Central memory CD4-positive, alpha-beta T cell (primary cell): ENCODE data around the gene GPATCH8.
"Not testable (repeated sequence)": the region's sequence is repeated elsewhere in the genome, so short reads cannot be mapped to it uniquely, and the experiment has no call there.

Experiments
- DNase-seq: peaks from one replicate; pipeline ENCODE4 v3.0.0; 2022

The GPATCH8 gene

GRCh38 chr17:44394112-44394511, 109.1 kb downstream of the GPATCH8 start:
- not testable (repeated sequence) for DNase-seq

- no peak for DNase-seq
These were observed 112.8 kb downstream of the GPATCH8 start for GRCh38 chr17:44390250-44390870.

GRCh38 chr17:44389723-44390202, 113.4 kb downstream of the GPATCH8 start:
- DNase-seq = no peak

- DNase-seq = no peak
These were observed 113.9 kb downstream of the GPATCH8 start, which contains the start of gene ITGA2B for GRCh38 chr17:44389281-44389680. ITGA2B (minus strand) TSS chr17:44389649; CDS start chr17:44389473, 176 bp downstream.

- DNase-seq = no peak
These were observed 115.4 kb downstream of the GPATCH8 start for GRCh38 chr17:44387804-44388203.

GRCh38 chr17:44386182-44386525, 117.1 kb downstream of the GPATCH8 start:
- DNase-seq = no peak

- peak; percentile 72 for DNase-seq
These were observed 117.7 kb downstream of the GPATCH8 start for GRCh38 chr17:44385287-44386181.

- no peak for DNase-seq
These were observed 118.4 kb downstream of the GPATCH8 start for GRCh38 chr17:44384823-44385286.

- no peak for DNase-seq
These were observed 118.9 kb downstream of the GPATCH8 start for GRCh38 chr17:44384281-44384822.

GRCh38 chr17:44383861-44384260, 119.3 kb downstream of the GPATCH8 start:
- DNase-seq = no peak

GRCh38 chr17:44383363-44383762, 119.8 kb downstream of the GPATCH8 start:
- DNase-seq = no peak

GRCh38 chr17:44382917-44383316, 120.3 kb downstream of the GPATCH8 start:
- no peak for DNase-seq

GRCh38 chr17:44381810-44382305, 121.3 kb downstream of the GPATCH8 start:
- no peak for DNase-seq

GRCh38 chr17:44380767-44381166, 122.4 kb downstream of the GPATCH8 start:
- no peak for DNase-seq

- no peak for DNase-seq
These were observed 123.3 kb downstream of the GPATCH8 start for GRCh38 chr17:44379887-44380286.

GRCh38 chr17:44378171-44378705, 125.0 kb downstream of the GPATCH8 start:
- DNase-seq = no peak

GRCh38 chr17:44376779-44377178, 126.4 kb downstream of the GPATCH8 start:
- DNase-seq = no peak

GRCh38 chr17:44376124-44376523, 127.1 kb downstream of the GPATCH8 start:
- no peak for DNase-seq

GRCh38 chr17:44375196-44376017, 127.8 kb downstream of the GPATCH8 start:
- no peak for DNase-seq

- DNase-seq = no peak
These were observed 128.7 kb downstream of the GPATCH8 start for GRCh38 chr17:44374306-44375195.

- no peak for DNase-seq
These were observed 131.2 kb downstream of the GPATCH8 start for GRCh38 chr17:44372036-44372435.
